GM23248 (cell line): ENCODE results near the gene MTA3. TPM values are rescaled to one million over a fixed set of nuclear protein-coding genes. Genes with fewer than 3 reads are reported as not detected.

Source experiments
- DNase-seq: peaks from one replicate; pipeline ENCODE4 v3.0.0-alpha.2; 2015
- H2AFZ ChIP-seq: fragments of 200-600 bp; sonication (generic); 2 replicates; pipeline ENCODE4 v1.6.1; 2016; ENCODE audit warnings: antibody characterized with exemption
- H3F3A ChIP-seq: fragments of 200-600 bp; sonication (generic); 2 replicates; pipeline ENCODE4 v1.6.1; 2016; ENCODE audit warnings: mild to moderate bottlenecking, antibody characterized with exemption, mixed run types; ENCODE audit not compliant: insufficient read depth
- H3K27ac ChIP-seq: fragments of 200-600 bp; sonication (generic); 2 replicates; pipeline ENCODE4 v1.5.1; 2016; ENCODE audit warnings: mild to moderate bottlenecking
- H3K27me3 ChIP-seq: fragments of 200-600 bp; sonication (generic); replicated peaks from 2 replicates; pipeline ENCODE4 v1.6.1; 2016; ENCODE audit warnings: mild to moderate bottlenecking; ENCODE audit not compliant: insufficient read depth
- H3K36me3 ChIP-seq: fragments of 200-600 bp; sonication (generic); 2 replicates; pipeline ENCODE4 v1.6.1; 2016; ENCODE audit warnings: low read depth, mild to moderate bottlenecking
- H3K4me1 ChIP-seq: fragments of 200-600 bp; sonication (generic); 2 replicates; pipeline ENCODE4 v1.6.1; 2016; ENCODE audit warnings: mild to moderate bottlenecking; ENCODE audit not compliant: insufficient read depth
- H3K4me2 ChIP-seq: fragments of 200-600 bp; sonication (generic); one replicate; pipeline ENCODE4 v1.6.1; 2016; ENCODE audit warnings: mild to moderate bottlenecking; ENCODE audit not compliant: unreplicated experiment
- H3K4me3 ChIP-seq: fragments of 200-600 bp; sonication (generic); 2 replicates; pipeline ENCODE4 v1.5.1; 2016; ENCODE audit warnings: mild to moderate bottlenecking
- H3K79me2 ChIP-seq: fragments of 200-600 bp; sonication (generic); 2 replicates; pipeline ENCODE4 v1.6.1; 2016; ENCODE audit warnings: mild to moderate bottlenecking; ENCODE audit not compliant: insufficient read depth
- H3K9ac ChIP-seq: fragments of 200-600 bp; sonication (generic); 2 replicates; pipeline ENCODE4 v1.6.1; 2016; ENCODE audit warnings: mild to moderate bottlenecking
- H3K9me2 ChIP-seq: fragments of 200-600 bp; sonication (generic); 2 replicates; pipeline ENCODE4 v1.6.1; 2016; ENCODE audit warnings: mixed run types, mild to moderate bottlenecking, moderate library complexity; ENCODE audit not compliant: insufficient read depth
- H3K9me3 ChIP-seq: fragments of 200-600 bp; sonication (generic); one replicate; pipeline ENCODE4 v1.6.1; 2017; ENCODE audit warnings: low read depth
- H4K20me1 ChIP-seq: fragments of 200-600 bp; sonication (generic); 2 replicates; pipeline ENCODE4 v1.6.0; 2016; ENCODE audit not compliant: insufficient read depth
- EZH2 ChIP-seq: fragments of 200-600 bp; sonication (generic); IDR thresholded peaks from 2 replicates; pipeline ENCODE4 v1.6.1; 2018; ENCODE audit warnings: antibody characterized with exemption, mild to moderate bottlenecking; ENCODE audit not compliant: insufficient read depth, poor library complexity, severe bottlenecking
- EZH2phosphoT487 ChIP-seq: fragments of 200-600 bp; sonication (generic); IDR thresholded peaks from 2 replicates; pipeline ENCODE4 v1.6.1; 2018; ENCODE audit warnings: antibody characterized with exemption, moderate library complexity, mild to moderate bottlenecking, low read depth; ENCODE audit not compliant: insufficient read depth
- WGBS, 2 experiments: methylation state at CpG; one replicate each; pipeline ENCODE4 v1.1.6; 2015 to 2017; ENCODE audit warnings: low lambda C conversion rate in 2 of 2, low coverage in 1 of 2; ENCODE audit errors: missing lambda C conversion rate in 2 of 2; 5-methylcytosine and 5-hydroxymethylcytosine counted together
- in situ Hi-C: fragments of 300-500 bp; cut with MboI; formaldehyde crosslinking; loops from 2 replicates; pipeline ENCODE4 v1.15.0; 2020
- polyA plus RNA-seq: library from polyadenylated mRNA; unstranded; fragments of >200 nt; fragmentation: Nextera tagmentation; extraction: Ambion mirVana; gene quantifications from 2 replicates; pipeline ENCODE4 v1.2.1, GENCODE V29; 2016
- total RNA-seq: library from RNA; depleted of rRNA; stranded (reverse); fragments of >200 nt; shearing (Covaris generic); gene quantifications from 2 replicates; pipeline ENCODE4 v1.2.3, GENCODE V29; 2014

MTA3 gene
- total and polyA plus RNA-seq, 2 experiments from 2014 or later, result 25.7 to 29.7 TPM

- peaks cover 68% of the 10 kb centered on the region for H3K79me2 ChIP-seq
Measured at GRCh38 chr2:42572297-42573081, 4.1 kb downstream of the MTA3 start.

DNA sequence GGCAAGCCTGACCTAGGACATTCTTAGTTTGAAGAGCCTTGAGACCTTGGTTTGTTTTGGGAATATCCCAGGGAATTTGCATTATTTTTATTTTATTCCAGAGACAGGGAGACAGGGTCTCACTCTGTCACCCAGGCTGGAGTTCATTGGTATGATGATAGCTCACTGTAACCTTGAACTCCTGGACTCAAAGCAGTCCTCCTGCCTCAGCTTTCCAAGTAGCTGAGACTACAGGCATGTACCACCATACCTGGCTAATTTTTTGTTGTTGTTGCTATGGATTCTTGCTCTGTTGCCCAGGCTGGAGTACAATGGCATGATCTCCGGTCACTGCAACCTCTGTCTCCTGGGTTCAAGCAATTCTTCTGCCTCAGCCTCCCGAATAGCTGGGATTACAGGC, 4.8 kb downstream of the MTA3 start:
- Histone ChIP-seq H3F3A (no peaks in the 10 kb centered on the region), H3K4me1 (peaks cover 8% of the 10 kb centered on the region; the same call in 1 of the 2 replicates), H3K79me2 (peaks cover 75% of the 10 kb centered on the region), H3K36me3 (0 out of 2 replicates have a peak, but pooled peaks cover 3% of the 10 kb centered on the region), H3K4me3 (no peak overlapping the region), H3K9me2 (no peaks in the 10 kb centered on the region), H3K9ac (no peak overlapping the region), H3K4me2 (no peak overlapping the region), H3K9me3 (no peaks in the 10 kb centered on the region), H4K20me1 (no peaks in the 10 kb centered on the region), H3K27me3 (no peaks in the 10 kb centered on the region), H2AFZ (no peak overlapping the region), H3K27ac (no peak overlapping the region)
- in situ Hi-C loops, result no loop called here
- WGBS, 2 experiments, result 94 to 100% methylated on average over 2 of the region's 2 CpGs
- TF ChIP-seq EZH2 (no peak), EZH2phosphoT487 (no peak)
- no peak for DNase-seq

More at GRCh38 chr2:42572297-42573081, 4.1 kb downstream of the MTA3 start:
- Histone ChIP-seq H3K9ac (no peak overlapping the region), H3K27ac (no peak overlapping the region), H3K36me3 (0 out of 2 replicates have a peak, but pooled peaks cover 3% of the 10 kb centered on the region), H3K9me2 (no peaks in the 10 kb centered on the region), H3K4me1 (peaks cover 14% of the 10 kb centered on the region; the same call in 1 of the 2 replicates), H2AFZ (no peak overlapping the region), H3K4me3 (no peak overlapping the region), H4K20me1 (no peaks in the 10 kb centered on the region), H3K9me3 (no peaks in the 10 kb centered on the region), H3K4me2 (no peak overlapping the region), H3F3A (peaks cover 6% of the 10 kb centered on the region; the same call in 1 of the 2 replicates), H3K27me3 (no peaks in the 10 kb centered on the region)
- no peak for DNase-seq
- WGBS, 2 experiments, result 91 to 97% methylated on average over 10 of the region's 10 CpGs
- in situ Hi-C loops, result no loop called here
- TF ChIP-seq EZH2phosphoT487 (no peak), EZH2 (no peak)

DNA sequence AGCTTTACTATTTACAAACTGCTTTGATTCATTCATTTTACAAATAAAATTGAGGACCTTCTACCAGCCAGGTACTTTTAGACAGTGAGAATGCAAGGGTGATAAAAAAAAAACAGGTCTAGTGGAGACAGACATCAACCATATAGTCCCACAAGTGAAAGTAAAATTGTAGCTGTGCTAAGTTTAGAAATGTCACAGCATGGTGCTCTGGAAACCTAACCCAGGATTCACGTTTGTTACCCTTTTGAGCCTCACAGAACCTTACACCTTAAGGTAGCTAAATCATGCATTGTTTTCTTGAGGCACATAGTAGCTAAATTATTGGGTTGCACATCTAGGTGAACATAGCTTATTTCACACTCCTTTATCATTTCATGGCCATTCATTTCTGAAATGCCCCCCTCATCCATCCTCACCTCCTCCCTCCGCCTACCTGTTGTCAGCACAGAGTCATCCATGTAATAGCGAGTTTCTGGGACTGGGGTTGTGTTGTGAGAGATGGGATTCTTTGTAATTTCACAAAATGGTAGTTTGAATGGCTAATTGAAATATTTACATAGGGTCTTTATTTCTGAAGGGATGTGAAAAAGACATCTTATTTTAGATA, 7.1 kb downstream of the MTA3 start:
- in situ Hi-C loops, result no loop called here
- no peak overlapping the region for H3K4me2 ChIP-seq
- H2AFZ ChIP-seq, result no peak overlapping the region
- WGBS, 2 experiments, result 87 to 91% methylated on average over 3 of the region's 3 CpGs
- H3K9me3 ChIP-seq, result no peaks in the 10 kb centered on the region
- no peaks in the 10 kb centered on the region for H4K20me1 ChIP-seq
- no peak overlapping the region for H3K27ac ChIP-seq
- no peak overlapping the region for H3K4me3 ChIP-seq
- peaks cover 64% of the 10 kb centered on the region for H3K79me2 ChIP-seq
- H3K9ac ChIP-seq, result no peak overlapping the region
- no peaks in the 10 kb centered on the region for H3K27me3 ChIP-seq
- DNase-seq, result no peak
- H3K4me1 ChIP-seq, result no peaks in the 10 kb centered on the region
- no peak for TF ChIP-seq EZH2
- TF ChIP-seq EZH2phosphoT487, result no peak
- no peaks in the 10 kb centered on the region for H3K9me2 ChIP-seq
- 0 out of 2 replicates have a peak, but pooled peaks cover 6% of the 10 kb centered on the region for H3K36me3 ChIP-seq
- H3F3A ChIP-seq, result no peaks in the 10 kb centered on the region

- H3K4me1 ChIP-seq, result no peaks in the 10 kb centered on the region
- no peaks in the 10 kb centered on the region for H3K9me2 ChIP-seq
- DNase-seq, result no peak
- H3K36me3 ChIP-seq, result peaks cover 17% of the 10 kb centered on the region; the same call in 1 of the 2 replicates
- H4K20me1 ChIP-seq, result no peaks in the 10 kb centered on the region
- H3K4me2 ChIP-seq, result no peak overlapping the region
- H3K9ac ChIP-seq, result no peak overlapping the region
- no peaks in the 10 kb centered on the region for H3K27me3 ChIP-seq
- H3K79me2 ChIP-seq, result peaks cover 61% of the 10 kb centered on the region
- no peaks in the 10 kb centered on the region for H3K9me3 ChIP-seq
- 79 to 81% methylated on average over 2 of the region's 2 CpGs for WGBS, 2 experiments
- in situ Hi-C loops, result no loop called here
- no peak overlapping the region for H3K4me3 ChIP-seq
- H3F3A ChIP-seq, result no peaks in the 10 kb centered on the region
- no peak overlapping the region for H3K27ac ChIP-seq
- H2AFZ ChIP-seq, result no peak overlapping the region
- no peak for TF ChIP-seq EZH2phosphoT487
- TF ChIP-seq EZH2, result no peak
Measured at GRCh38 chr2:42578621-42579020, 10.2 kb downstream of the MTA3 start.
